Astrocyte (in vitro differentiated cells and primary cell): Measurements from ENCODE around the gene RDH14. TPM values are rescaled to one million over a fixed set of nuclear protein-coding genes. Genes with fewer than 3 reads are reported as not detected.

Experiments used
- DNase-seq: peaks from one replicate; pipeline ENCODE4 v3.0.0-alpha.2; 2010; ENCODE audit warnings: low read depth
- FAIRE-seq: peaks from 2 replicates; lab custom pipeline; 2011; peaks lifted over from hg19 to GRCh38; lab: Jason Lieb, UNC
- H2AFZ ChIP-seq: 2 replicates; pipeline ENCODE4 v1.6.0; 2012; ENCODE audit warnings: low read depth, low read length, inconsistent platforms
- H3K27ac ChIP-seq: 2 replicates; pipeline ENCODE4 v1.5.1; 2011; ENCODE audit warnings: low read depth, low read length, inconsistent platforms
- H3K27me3 ChIP-seq: 2 replicates; pipeline ENCODE4 v1.6.0; 2011; ENCODE audit warnings: low read length, inconsistent platforms; ENCODE audit not compliant: insufficient read depth
- H3K36me3 ChIP-seq: 2 replicates; pipeline ENCODE4 v1.5.1; 2011; ENCODE audit warnings: low read length, inconsistent platforms; ENCODE audit not compliant: insufficient read depth
- H3K4me1 ChIP-seq: 2 replicates; pipeline ENCODE4 v1.5.1; 2011; ENCODE audit warnings: low read length, inconsistent platforms; ENCODE audit not compliant: insufficient read depth
- H3K4me2 ChIP-seq: 2 replicates; pipeline ENCODE4 v1.6.0; 2012; ENCODE audit warnings: low read length, inconsistent platforms
- H3K4me3 ChIP-seq: 2 replicates; pipeline ENCODE4 v1.5.1; 2011; ENCODE audit warnings: low read depth, mild to moderate bottlenecking, low read length, inconsistent platforms; ENCODE audit not compliant: insufficient read depth
- H3K79me2 ChIP-seq: 2 replicates; pipeline ENCODE4 v1.6.0; 2012; ENCODE audit warnings: mild to moderate bottlenecking, low read length, inconsistent platforms; ENCODE audit not compliant: insufficient read depth
- H3K9ac ChIP-seq: 2 replicates; pipeline ENCODE4 v1.6.0; 2012; ENCODE audit warnings: mild to moderate bottlenecking, low read length, inconsistent platforms
- H3K9me3 ChIP-seq: 2 replicates; pipeline ENCODE4 v1.5.1; 2012; ENCODE audit warnings: low read depth, mild to moderate bottlenecking, low read length, inconsistent platforms; ENCODE audit not compliant: insufficient read depth
- H4K20me1 ChIP-seq: 2 replicates; pipeline ENCODE4 v1.6.0; 2012; ENCODE audit warnings: low read length, inconsistent platforms; ENCODE audit not compliant: insufficient read depth
- H3K27ac Mint-ChIP-seq: one replicate; pipeline ENCODE4 v1.8.0; 2021; ENCODE audit warnings: mild to moderate bottlenecking, mixed read lengths; ENCODE audit not compliant: unreplicated experiment
- H3K27me3 Mint-ChIP-seq: one replicate; pipeline ENCODE4 v1.8.0; 2021; ENCODE audit warnings: low read depth, mixed read lengths; ENCODE audit not compliant: unreplicated experiment
- H3K36me3 Mint-ChIP-seq: one replicate; pipeline ENCODE4 v1.8.0; 2021; ENCODE audit warnings: low read depth, mixed read lengths; ENCODE audit not compliant: unreplicated experiment
- H3K4me1 Mint-ChIP-seq: one replicate; pipeline ENCODE4 v1.8.0; 2021; ENCODE audit warnings: low read depth, mixed read lengths; ENCODE audit not compliant: unreplicated experiment
- H3K4me3 Mint-ChIP-seq: one replicate; pipeline ENCODE4 v1.8.0; 2021; ENCODE audit warnings: mild to moderate bottlenecking, moderate library complexity, mixed read lengths; ENCODE audit not compliant: unreplicated experiment
- H3K9me3 Mint-ChIP-seq: one replicate; pipeline ENCODE4 v1.8.0; 2021; ENCODE audit warnings: mild to moderate bottlenecking, mixed read lengths; ENCODE audit not compliant: unreplicated experiment
- EZH2 ChIP-seq: IDR thresholded peaks from 2 replicates; pipeline ENCODE4 v1.6.1; 2012; ENCODE audit warnings: mild to moderate bottlenecking, low read length, inconsistent platforms; ENCODE audit not compliant: insufficient read depth
- total RNA-seq: library from RNA; stranded (reverse); gene quantifications from 2 replicates; pipeline ENCODE4 v1.2.1, GENCODE V29; 2021
- TF ChIP-seq, protein P1 (sequence below): IDR thresholded peaks from 2 replicates; pipeline ENCODE4 v1.5.1; 2011; ENCODE audit warnings: low read depth, mild to moderate bottlenecking, inconsistent platforms, low read length, moderate library complexity; ENCODE audit not compliant: insufficient read depth

Gene RDH14
- total RNA-seq, 1 donor from 2014 or later: 16.0 TPM

DNA sequence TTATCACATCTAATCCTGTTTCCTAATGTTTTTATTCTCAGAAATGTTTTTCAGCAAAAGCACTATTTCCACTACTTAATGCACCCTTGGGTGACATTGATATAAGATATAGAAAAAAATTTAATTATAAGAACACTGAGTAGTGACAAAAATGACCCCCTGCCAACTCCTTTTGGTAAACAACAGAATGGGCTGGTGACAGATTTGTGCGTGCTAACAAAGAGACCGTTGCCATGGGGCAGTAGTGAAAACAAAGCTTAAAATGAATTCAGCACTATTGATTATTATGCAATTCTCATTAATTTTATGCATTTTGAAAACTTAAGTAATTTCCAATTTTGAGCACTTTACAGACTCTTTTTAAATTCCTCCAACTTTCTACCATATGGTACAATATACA is 33.1 kb downstream of the RDH14 start:
- no peak for TF ChIP-seq EZH2
- TF ChIP-seq, protein P1, sequence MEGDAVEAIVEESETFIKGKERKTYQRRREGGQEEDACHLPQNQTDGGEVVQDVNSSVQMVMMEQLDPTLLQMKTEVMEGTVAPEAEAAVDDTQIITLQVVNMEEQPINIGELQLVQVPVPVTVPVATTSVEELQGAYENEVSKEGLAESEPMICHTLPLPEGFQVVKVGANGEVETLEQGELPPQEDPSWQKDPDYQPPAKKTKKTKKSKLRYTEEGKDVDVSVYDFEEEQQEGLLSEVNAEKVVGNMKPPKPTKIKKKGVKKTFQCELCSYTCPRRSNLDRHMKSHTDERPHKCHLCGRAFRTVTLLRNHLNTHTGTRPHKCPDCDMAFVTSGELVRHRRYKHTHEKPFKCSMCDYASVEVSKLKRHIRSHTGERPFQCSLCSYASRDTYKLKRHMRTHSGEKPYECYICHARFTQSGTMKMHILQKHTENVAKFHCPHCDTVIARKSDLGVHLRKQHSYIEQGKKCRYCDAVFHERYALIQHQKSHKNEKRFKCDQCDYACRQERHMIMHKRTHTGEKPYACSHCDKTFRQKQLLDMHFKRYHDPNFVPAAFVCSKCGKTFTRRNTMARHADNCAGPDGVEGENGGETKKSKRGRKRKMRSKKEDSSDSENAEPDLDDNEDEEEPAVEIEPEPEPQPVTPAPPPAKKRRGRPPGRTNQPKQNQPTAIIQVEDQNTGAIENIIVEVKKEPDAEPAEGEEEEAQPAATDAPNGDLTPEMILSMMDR: no peak
- no peak for FAIRE-seq
- no peak overlapping the region for H3K27ac Mint-ChIP-seq

DNA sequence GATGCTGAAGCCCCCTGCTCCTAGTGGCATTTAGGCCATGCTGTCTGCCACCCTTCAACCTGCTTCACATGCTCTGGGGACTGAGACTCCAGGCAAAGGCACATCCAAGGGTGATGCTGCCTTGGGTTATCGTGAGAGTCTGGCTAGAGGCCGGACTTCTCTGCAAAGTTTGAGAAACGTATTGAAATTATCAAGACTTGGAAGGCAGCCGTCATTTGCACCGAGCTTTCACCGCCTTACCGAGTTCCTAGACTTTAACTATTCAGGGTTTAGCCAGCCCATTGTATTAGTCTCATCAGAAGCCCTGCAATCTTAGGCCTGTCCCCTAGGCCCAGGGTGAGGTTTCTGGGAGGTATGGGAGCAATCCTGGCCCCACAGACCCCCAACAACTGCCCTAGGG is 34.0 kb downstream of the RDH14 start:
- peaks cover 5% of the 10 kb centered on the region for H3K27me3 Mint-ChIP-seq

More for the DNA sequence above, 33.1 kb downstream of the RDH14 start:
- H3K27ac ChIP-seq: no peak overlapping the region
- no peak overlapping the region for H3K4me2 ChIP-seq
- no peak for DNase-seq
- H4K20me1 ChIP-seq: no peaks in the 10 kb centered on the region
- H3K9me3 ChIP-seq: no peaks in the 10 kb centered on the region
- H3K4me3 Mint-ChIP-seq: no peak overlapping the region
- peaks cover 5% of the 10 kb centered on the region for H3K27me3 Mint-ChIP-seq
- no peaks in the 10 kb centered on the region for H3K27me3 ChIP-seq
- H2AFZ ChIP-seq: no peak overlapping the region
- no peaks in the 10 kb centered on the region for H3K36me3 Mint-ChIP-seq
- no peak overlapping the region for H3K4me3 ChIP-seq
- no peaks in the 10 kb centered on the region for H3K79me2 ChIP-seq
- H3K9ac ChIP-seq: no peak overlapping the region
- no peaks in the 10 kb centered on the region for H3K4me1 Mint-ChIP-seq
- peaks cover 2% of the 10 kb centered on the region for H3K9me3 Mint-ChIP-seq
- H3K36me3 ChIP-seq: no peaks in the 10 kb centered on the region
- no peaks in the 10 kb centered on the region for H3K4me1 ChIP-seq

DNA sequence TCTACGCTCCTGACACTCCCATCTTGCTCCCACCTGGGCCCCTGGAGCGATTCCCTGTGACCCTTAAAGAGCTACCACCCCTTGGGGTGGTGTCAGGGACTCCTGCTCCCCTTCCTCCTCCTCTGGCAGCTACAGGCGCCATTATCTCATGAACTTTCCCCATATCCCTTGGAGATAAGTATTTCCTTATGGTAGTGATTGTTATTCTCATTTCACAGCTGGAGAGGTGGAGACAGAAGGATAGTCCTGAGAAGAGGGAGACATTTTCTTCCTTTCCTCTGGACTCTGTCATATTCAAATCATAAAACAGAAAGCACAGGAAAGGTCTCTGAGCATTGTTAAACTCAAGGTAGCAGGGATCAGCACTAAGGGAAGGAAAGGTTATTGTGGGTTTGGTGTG is 34.6 kb downstream of the RDH14 start:
- no peaks in the 10 kb centered on the region for H3K36me3 ChIP-seq
- no peak overlapping the region for H3K4me2 ChIP-seq
- no peaks in the 10 kb centered on the region for H3K36me3 Mint-ChIP-seq
- no peaks in the 10 kb centered on the region for H3K4me1 ChIP-seq
- H2AFZ ChIP-seq: no peak overlapping the region
- H3K4me3 ChIP-seq: no peak overlapping the region
- H3K9me3 ChIP-seq: no peaks in the 10 kb centered on the region
- TF ChIP-seq, protein P1: no peak
- no peak for TF ChIP-seq EZH2
- peaks cover 2% of the 10 kb centered on the region for H3K9me3 Mint-ChIP-seq
- no peaks in the 10 kb centered on the region for H3K27me3 ChIP-seq
- DNase-seq: no peak
- no peak overlapping the region for H3K4me3 Mint-ChIP-seq
- H3K4me1 Mint-ChIP-seq: no peaks in the 10 kb centered on the region
- no peak overlapping the region for H3K9ac ChIP-seq
- H3K79me2 ChIP-seq: no peaks in the 10 kb centered on the region
- no peak for FAIRE-seq
- no peak overlapping the region for H3K27ac ChIP-seq
- H4K20me1 ChIP-seq: no peaks in the 10 kb centered on the region
- H3K27me3 Mint-ChIP-seq: peaks cover 5% of the 10 kb centered on the region
- H3K27ac Mint-ChIP-seq: no peak overlapping the region

More for the DNA sequence above, 34.0 kb downstream of the RDH14 start:
- Mint-ChIP-seq H3K27ac (no peak overlapping the region), H3K36me3 (no peaks in the 10 kb centered on the region), H3K4me1 (no peaks in the 10 kb centered on the region), H3K9me3 (peaks cover 2% of the 10 kb centered on the region), H3K4me3 (no peak overlapping the region)
- Histone ChIP-seq H3K4me3 (no peak overlapping the region), H3K4me1 (no peaks in the 10 kb centered on the region), H2AFZ (no peak overlapping the region), H3K9ac (no peak overlapping the region), H3K27me3 (no peaks in the 10 kb centered on the region), H3K79me2 (no peaks in the 10 kb centered on the region), H3K27ac (no peak overlapping the region), H4K20me1 (no peaks in the 10 kb centered on the region), H3K9me3 (no peaks in the 10 kb centered on the region), H3K4me2 (no peak overlapping the region), H3K36me3 (no peaks in the 10 kb centered on the region)
- no peak for FAIRE-seq
- TF ChIP-seq EZH2: no peak
- TF ChIP-seq, protein P1: no peak
- DNase-seq: no peak
